HepG2 (cell line): Measurements from ENCODE around the gene KIAA2012. TPM values are rescaled to one million over a fixed set of nuclear protein-coding genes. Genes with fewer than 3 reads are reported as not detected.

ENCODE experiments used
- DPF2 ChIP-seq: sonication (generic); formaldehyde crosslinking; IDR thresholded peaks from 2 replicates; pipeline ENCODE4 v1.4.0; 2020; ENCODE audit warnings: mild to moderate bottlenecking, low read depth, missing genetic modification reagents, borderline replicate concordance
- HNRNPL ChIP-seq: fragments of 200-400 bp; formaldehyde crosslinking; IDR thresholded peaks from 2 replicates; pipeline ENCODE4 v1.6.1; 2017; ENCODE audit warnings: mild to moderate bottlenecking, low read depth, low read length
- HNRNPUL1 ChIP-seq: fragments of 200-400 bp; formaldehyde crosslinking; IDR thresholded peaks from 2 replicates; pipeline ENCODE4 v1.6.1; 2017; ENCODE audit warnings: low read depth, mild to moderate bottlenecking, low read length, moderate library complexity
- HOXA9 ChIP-seq: sonication (generic); formaldehyde crosslinking; IDR thresholded peaks from 2 replicates; pipeline ENCODE4 v1.8.1; 2022; ENCODE audit warnings: missing genetic modification reagents, mild to moderate bottlenecking, moderate library complexity, borderline replicate concordance
- IKZF4 ChIP-seq: sonication (generic); formaldehyde crosslinking; IDR thresholded peaks from 2 replicates; pipeline ENCODE4 v1.5.1; 2020; ENCODE audit warnings: borderline replicate concordance, mild to moderate bottlenecking, low read depth, missing genetic modification reagents; ENCODE audit errors: not compliant biosample characterization
- MAFK ChIP-seq, 2 experiments: IDR thresholded peaks in 1 of 2; conservative IDR thresholded peaks in 1 of 2; 2 replicates each; pipeline ENCODE4 v1.6.1; 2011; ENCODE audit warnings: improper control_type of control experiment in 2 of 2, low read length in 2 of 2
- RFXAP ChIP-seq: sonication (generic); formaldehyde crosslinking; IDR thresholded peaks from 2 replicates; pipeline ENCODE4 v1.4.0; 2020; ENCODE audit warnings: missing genetic modification reagents, borderline replicate concordance
- SATB2 ChIP-seq: sonication (generic); formaldehyde crosslinking; IDR thresholded peaks from 2 replicates; pipeline ENCODE4 v1.5.0; 2020; ENCODE audit warnings: missing genetic modification reagents
- SPEN ChIP-seq: sonication (generic); formaldehyde crosslinking; IDR thresholded peaks from 2 replicates; pipeline ENCODE4 v1.5.1; 2020; ENCODE audit warnings: low read depth, mild to moderate bottlenecking, missing genetic modification reagents
- ZC3H4 ChIP-seq: sonication (generic); formaldehyde crosslinking; IDR thresholded peaks from 2 replicates; pipeline ENCODE4 v1.4.0; 2020; ENCODE audit warnings: missing genetic modification reagents, borderline replicate concordance
- ZFP90 ChIP-seq: sonication (generic); formaldehyde crosslinking; IDR thresholded peaks from 2 replicates; pipeline ENCODE4 v1.8.0; 2022; ENCODE audit warnings: missing genetic modification reagents, mild to moderate bottlenecking, inconsistent platforms, borderline replicate concordance
- ZFY ChIP-seq: sonication (generic); formaldehyde crosslinking; IDR thresholded peaks from 2 replicates; pipeline ENCODE4 v1.4.0; 2020; ENCODE audit warnings: missing genetic modification reagents
- ZNF205 ChIP-seq: IDR thresholded peaks from 2 replicates; pipeline ENCODE4 v1.6.1; 2018; ENCODE audit warnings: missing biosample characterization, missing genetic modification reagents
- ZNF670 ChIP-seq: sonication (generic); formaldehyde crosslinking; IDR thresholded peaks from 2 replicates; pipeline ENCODE4 v1.8.0; 2022; ENCODE audit warnings: mild to moderate bottlenecking, missing genetic modification reagents, borderline replicate concordance
- ZSCAN9 ChIP-seq: IDR thresholded peaks from 2 replicates; pipeline ENCODE4 v1.6.1; 2016; ENCODE audit warnings: borderline replicate concordance
- polyA plus RNA-seq, 8 experiments: library from polyadenylated mRNA; depleted of rRNA in 3 of 8; stranded (reverse) in 7 of 8; unstranded in 1 of 8; fragments of >200 nt; fragmentation: Illumina TruSeq in 4 of 8; extraction: Trizol in 4 of 8; gene quantifications; 2 replicates each; pipeline versions ENCODE4 v1.2.1 to v1.2.3, GENCODE V29; 2011 to 2016; ENCODE audit warnings: low read depth in 4 of 8, missing spikeins in 1 of 8, mixed read lengths in 1 of 8; ENCODE audit not compliant: insufficient read depth in 1 of 8
- total RNA-seq, 5 experiments: library from RNA; depleted of rRNA; stranded (reverse); fragments of >200 nt; fragmentation: Illumina TruSeq; extraction: Trizol; gene quantifications; 2 replicates each; pipeline ENCODE4 v1.2.3, GENCODE V29; 2016; ENCODE audit warnings: low read depth in 1 of 5
- TF ChIP-seq, protein P1 (sequence below): IDR thresholded peaks from 2 replicates; pipeline ENCODE4 v1.6.1; 2016; ENCODE audit warnings: missing compliant biosample characterization, missing genetic modification reagents, borderline replicate concordance
- TF ChIP-seq, protein P2 (sequence below): sonication (generic); formaldehyde crosslinking; IDR thresholded peaks from 2 replicates; pipeline ENCODE4 v1.4.0; 2020; ENCODE audit warnings: low read depth, missing genetic modification reagents
- TF ChIP-seq, protein P3 (sequence below): sonication (generic); formaldehyde crosslinking; IDR thresholded peaks from 2 replicates; pipeline ENCODE4 v1.4.0; 2020; ENCODE audit warnings: missing genetic modification reagents
- TF ChIP-seq, protein P4 (sequence below): IDR thresholded peaks from 2 replicates; pipeline ENCODE4 v1.6.1; 2016

KIAA2012 gene
- total and polyA plus RNA-seq, 2 of the 13 experiments (the other 11 are each of a cell fraction or from before 2014, with no cell fraction given) = not detected

DNA sequence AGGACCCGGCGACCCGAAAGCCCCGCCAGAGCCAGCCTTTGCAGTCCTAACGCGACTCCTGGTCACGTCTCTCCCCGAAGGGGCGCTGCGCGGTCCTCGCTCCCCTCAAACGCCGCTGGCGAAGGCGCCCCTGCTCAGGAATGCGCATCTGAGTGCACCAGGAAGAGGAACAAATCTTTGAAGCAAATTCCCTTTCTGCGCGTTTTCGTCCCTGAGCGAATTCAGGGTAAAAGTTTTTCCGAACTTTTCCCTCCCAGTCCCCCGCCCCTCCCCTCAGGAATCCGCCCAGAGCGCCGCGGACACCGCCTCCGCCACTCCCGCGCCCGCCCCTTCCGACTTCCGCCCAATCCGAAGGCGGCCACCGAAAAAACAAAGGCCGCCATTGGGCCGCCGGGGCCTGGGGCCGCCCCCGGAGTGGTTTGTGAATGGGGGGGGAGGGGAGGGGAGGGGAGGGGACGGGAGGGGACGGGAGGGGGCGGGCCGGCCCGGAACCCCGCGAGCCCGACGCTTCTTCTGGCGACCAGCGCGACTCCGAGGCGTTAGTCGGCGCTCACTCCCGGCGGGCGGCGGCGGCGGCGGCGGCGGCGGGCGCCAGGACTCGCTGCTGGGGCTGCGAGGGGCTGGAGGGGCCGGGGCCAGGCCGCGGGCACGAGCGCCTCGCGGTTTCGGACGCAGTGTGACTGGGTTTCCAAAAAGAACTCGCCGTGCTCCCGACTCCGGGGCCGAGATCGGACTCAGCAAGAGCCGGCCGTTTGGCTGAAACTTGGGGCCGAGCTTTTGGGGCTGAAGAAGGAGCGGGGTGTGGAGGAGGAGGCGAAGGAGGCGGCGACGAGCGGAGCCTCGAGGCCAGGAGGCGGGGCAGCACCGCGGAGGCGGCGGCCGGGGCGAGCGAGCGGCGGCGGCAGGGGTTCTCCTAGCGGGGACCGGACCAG lies 39.5 kb upstream of the KIAA2012 start, which contains the start of gene FZD7 (continued):
- TF ChIP-seq, protein P1, sequence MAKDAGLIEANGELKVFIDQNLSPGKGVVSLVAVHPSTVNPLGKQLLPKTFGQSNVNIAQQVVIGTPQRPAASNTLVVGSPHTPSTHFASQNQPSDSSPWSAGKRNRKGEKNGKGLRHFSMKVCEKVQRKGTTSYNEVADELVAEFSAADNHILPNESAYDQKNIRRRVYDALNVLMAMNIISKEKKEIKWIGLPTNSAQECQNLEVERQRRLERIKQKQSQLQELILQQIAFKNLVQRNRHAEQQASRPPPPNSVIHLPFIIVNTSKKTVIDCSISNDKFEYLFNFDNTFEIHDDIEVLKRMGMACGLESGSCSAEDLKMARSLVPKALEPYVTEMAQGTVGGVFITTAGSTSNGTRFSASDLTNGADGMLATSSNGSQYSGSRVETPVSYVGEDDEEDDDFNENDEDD (CRISPR knock-in tag) = peak; percentile 38; the same call in 1 of the 2 replicates
- TF ChIP-seq DPF2 (CRISPR knock-in tag) (no peak), ZNF205 (CRISPR knock-in tag) (no peak; the same call in 1 of the 2 replicates), MAFK (conservative IDR thresholded peaks at IDR 0.05 in 1 of 2, IDR thresholded peaks at IDR 0.05 in 1 of 2; ENCODE audit: low read length in 2 of 2) (no peak), HNRNPL (0 out of 2 replicates have a peak, but pooled peaks have one; percentile 10), ZNF670 (CRISPR knock-in tag) (0 out of 2 replicates have a peak, but pooled peaks have one; percentile 57), HNRNPUL1 (0 out of 2 replicates have a peak, but pooled peaks have one; percentile 40), ZFP90 (CRISPR knock-in tag) (peak; percentile 14; the same call in 1 of the 2 replicates), SATB2 (no peak), ZFY (CRISPR knock-in tag) (peak; percentile 17; the same call in 1 of the 2 replicates), ZSCAN9 (CRISPR knock-in tag) (no peak), ZC3H4 (no peak), IKZF4 (no peak), HOXA9 (CRISPR knock-in tag) (no peak), RFXAP (0 out of 2 replicates have a peak, but pooled peaks have one; percentile 41), SPEN (no peak; the same call in 1 of the 2 replicates)
- TF ChIP-seq, protein P2, sequence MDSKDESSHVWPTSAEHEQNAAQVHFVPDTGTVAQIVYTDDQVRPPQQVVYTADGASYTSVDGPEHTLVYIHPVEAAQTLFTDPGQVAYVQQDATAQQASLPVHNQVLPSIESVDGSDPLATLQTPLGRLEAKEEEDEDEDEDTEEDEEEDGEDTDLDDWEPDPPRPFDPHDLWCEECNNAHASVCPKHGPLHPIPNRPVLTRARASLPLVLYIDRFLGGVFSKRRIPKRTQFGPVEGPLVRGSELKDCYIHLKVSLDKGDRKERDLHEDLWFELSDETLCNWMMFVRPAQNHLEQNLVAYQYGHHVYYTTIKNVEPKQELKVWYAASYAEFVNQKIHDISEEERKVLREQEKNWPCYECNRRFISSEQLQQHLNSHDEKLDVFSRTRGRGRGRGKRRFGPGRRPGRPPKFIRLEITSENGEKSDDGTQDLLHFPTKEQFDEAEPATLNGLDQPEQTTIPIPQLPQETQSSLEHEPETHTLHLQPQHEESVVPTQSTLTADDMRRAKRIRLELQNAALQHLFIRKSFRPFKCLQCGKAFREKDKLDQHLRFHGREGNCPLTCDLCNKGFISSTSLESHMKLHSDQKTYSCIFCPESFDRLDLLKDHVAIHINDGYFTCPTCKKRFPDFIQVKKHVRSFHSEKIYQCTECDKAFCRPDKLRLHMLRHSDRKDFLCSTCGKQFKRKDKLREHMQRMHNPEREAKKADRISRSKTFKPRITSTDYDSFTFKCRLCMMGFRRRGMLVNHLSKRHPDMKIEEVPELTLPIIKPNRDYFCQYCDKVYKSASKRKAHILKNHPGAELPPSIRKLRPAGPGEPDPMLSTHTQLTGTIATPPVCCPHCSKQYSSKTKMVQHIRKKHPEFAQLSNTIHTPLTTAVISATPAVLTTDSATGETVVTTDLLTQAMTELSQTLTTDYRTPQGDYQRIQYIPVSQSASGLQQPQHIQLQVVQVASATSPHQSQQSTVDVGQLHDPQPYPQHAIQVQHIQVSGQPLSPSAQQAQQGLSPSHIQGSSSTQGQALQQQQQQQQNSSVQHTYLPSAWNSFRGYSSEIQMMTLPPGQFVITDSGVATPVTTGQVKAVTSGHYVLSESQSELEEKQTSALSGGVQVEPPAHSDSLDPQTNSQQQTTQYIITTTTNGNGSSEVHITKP = no peak
- TF ChIP-seq, protein P3, sequence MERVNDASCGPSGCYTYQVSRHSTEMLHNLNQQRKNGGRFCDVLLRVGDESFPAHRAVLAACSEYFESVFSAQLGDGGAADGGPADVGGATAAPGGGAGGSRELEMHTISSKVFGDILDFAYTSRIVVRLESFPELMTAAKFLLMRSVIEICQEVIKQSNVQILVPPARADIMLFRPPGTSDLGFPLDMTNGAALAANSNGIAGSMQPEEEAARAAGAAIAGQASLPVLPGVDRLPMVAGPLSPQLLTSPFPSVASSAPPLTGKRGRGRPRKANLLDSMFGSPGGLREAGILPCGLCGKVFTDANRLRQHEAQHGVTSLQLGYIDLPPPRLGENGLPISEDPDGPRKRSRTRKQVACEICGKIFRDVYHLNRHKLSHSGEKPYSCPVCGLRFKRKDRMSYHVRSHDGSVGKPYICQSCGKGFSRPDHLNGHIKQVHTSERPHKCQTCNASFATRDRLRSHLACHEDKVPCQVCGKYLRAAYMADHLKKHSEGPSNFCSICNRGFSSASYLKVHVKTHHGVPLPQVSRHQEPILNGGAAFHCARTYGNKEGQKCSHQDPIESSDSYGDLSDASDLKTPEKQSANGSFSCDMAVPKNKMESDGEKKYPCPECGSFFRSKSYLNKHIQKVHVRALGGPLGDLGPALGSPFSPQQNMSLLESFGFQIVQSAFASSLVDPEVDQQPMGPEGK (CRISPR knock-in tag) = peak; percentile 57
- TF ChIP-seq, protein P4, sequence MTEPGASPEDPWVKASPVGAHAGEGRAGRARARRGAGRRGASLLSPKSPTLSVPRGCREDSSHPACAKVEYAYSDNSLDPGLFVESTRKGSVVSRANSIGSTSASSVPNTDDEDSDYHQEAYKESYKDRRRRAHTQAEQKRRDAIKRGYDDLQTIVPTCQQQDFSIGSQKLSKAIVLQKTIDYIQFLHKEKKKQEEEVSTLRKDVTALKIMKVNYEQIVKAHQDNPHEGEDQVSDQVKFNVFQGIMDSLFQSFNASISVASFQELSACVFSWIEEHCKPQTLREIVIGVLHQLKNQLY (CRISPR knock-in tag) = no peak
